ENCODE data around the gene TSPAN15.

DNA sequence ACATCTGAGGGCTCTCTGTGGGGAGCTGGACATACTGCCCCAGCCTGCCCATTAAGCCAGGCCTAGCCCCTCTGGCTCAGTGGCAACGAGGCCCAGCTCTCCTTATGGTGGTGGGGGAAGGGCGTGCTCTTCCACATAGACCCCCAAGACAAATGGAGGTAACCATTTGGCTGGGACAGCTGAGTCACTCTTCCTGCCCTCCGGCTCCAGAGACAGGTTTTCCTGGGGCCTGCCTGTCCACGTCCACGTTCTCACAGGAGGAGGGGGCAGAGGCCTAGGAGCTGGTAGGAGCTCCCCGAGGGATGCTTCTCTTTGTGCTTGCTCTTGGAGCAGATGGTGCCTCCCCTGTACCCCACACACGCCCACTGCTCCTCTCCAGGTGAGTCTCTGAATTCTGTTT lies 33.5 kb downstream of the TSPAN15 start:
- TF ChIP-seq CTCF (IDR thresholded peaks at IDR 0.05) (no peak), POLR2A (IDR thresholded peaks at IDR 0.05) (no peak)

All from testis (tissue), 2 donors.